CD14-positive monocyte (primary cell): Measurements from ENCODE around the gene PSENEN. TPM values are rescaled to one million over a fixed set of nuclear protein-coding genes. Genes with fewer than 3 reads are reported as not detected.

Experiments
- DNase-seq, 3 donors: peaks; one replicate each; pipeline ENCODE4 v3.0.0-alpha.2; 2011 to 2022
- H2AFZ ChIP-seq: 2 replicates; pipeline ENCODE4 v1.6.0; 2012; ENCODE audit warnings: mild to moderate bottlenecking, low read depth, low read length, inconsistent platforms; ENCODE audit not compliant: insufficient read depth, poor library complexity, severe bottlenecking
- H3K27ac ChIP-seq, 2 donors: 1 replicate in 1 of 2; 2 replicates in 1 of 2; pipeline ENCODE4 v1.5.1; 2012 to 2013; ENCODE audit warnings: low read length in 2 of 2, control low read depth in 1 of 2, inconsistent platforms in 1 of 2, low read depth in 1 of 2, mild to moderate bottlenecking in 1 of 2
- H3K27me3 ChIP-seq, 2 donors: one replicate each; pipeline versions ENCODE4 v1.6.0 to v1.6.1; 2011 to 2013; ENCODE audit warnings: low read length in 2 of 2; ENCODE audit not compliant: control insufficient read depth in 2 of 2, insufficient read depth in 2 of 2
- H3K36me3 ChIP-seq, 2 donors: replicated peaks in 1 of 2; 1 replicate in 1 of 2; 2 replicates in 1 of 2; pipeline versions ENCODE4 v1.5.1 to v1.6.1; 2012 to 2013; ENCODE audit warnings: low read length in 2 of 2, control low read depth in 1 of 2, inconsistent platforms in 1 of 2, mild to moderate bottlenecking in 1 of 2; ENCODE audit not compliant: insufficient read depth in 2 of 2, control insufficient read depth in 1 of 2
- H3K4me1 ChIP-seq, 2 donors: 1 replicate in 1 of 2; 2 replicates in 1 of 2; pipeline versions ENCODE4 v1.5.1 to v1.6.1; 2012 to 2013; ENCODE audit warnings: low read length in 2 of 2, control low read depth in 1 of 2, inconsistent platforms in 1 of 2, mild to moderate bottlenecking in 1 of 2, moderate library complexity in 1 of 2; ENCODE audit not compliant: insufficient read depth in 2 of 2, control insufficient read depth in 1 of 2
- H3K4me2 ChIP-seq: replicated peaks from 2 replicates; pipeline ENCODE3; 2012; ENCODE audit warnings: low read length, moderate library complexity, mild to moderate bottlenecking; ENCODE audit not compliant: poor library complexity, severe bottlenecking; ENCODE audit errors: extremely low read depth
- H3K4me3 ChIP-seq, 3 experiments: fragments of 200-600 bp in 1 of 3; sonication (generic) in 1 of 3; replicated peaks in 1 of 3; 1 replicate in 2 of 3; 2 replicates in 1 of 3; pipeline ENCODE4 v1.5.1; 2011 to 2013; ENCODE audit warnings: low read length in 3 of 3, mild to moderate bottlenecking in 3 of 3, control low read depth in 2 of 3, low read depth in 2 of 3, inconsistent platforms in 1 of 3, moderate library complexity in 1 of 3
- H3K79me2 ChIP-seq: 2 replicates; pipeline ENCODE4 v1.6.0; 2012; ENCODE audit warnings: mild to moderate bottlenecking, control low read depth, inconsistent platforms, low read length, moderate library complexity; ENCODE audit not compliant: insufficient read depth
- H3K9ac ChIP-seq: 2 replicates; pipeline ENCODE4 v1.6.0; 2017; ENCODE audit warnings: low read length, mild to moderate bottlenecking; ENCODE audit not compliant: insufficient read depth, poor library complexity, severe bottlenecking
- H3K9me3 ChIP-seq, 2 donors: replicated peaks in 1 of 2; 1 replicate in 1 of 2; 2 replicates in 1 of 2; pipeline versions ENCODE4 v1.5.1 to v1.6.1; 2012 to 2013; ENCODE audit warnings: low read length in 2 of 2, control low read depth in 1 of 2; ENCODE audit not compliant: control insufficient read depth in 1 of 2, insufficient read depth in 1 of 2
- H4K20me1 ChIP-seq: 2 replicates; pipeline ENCODE4 v1.6.0; 2012; ENCODE audit warnings: mild to moderate bottlenecking, low read length, control low read depth, moderate library complexity; ENCODE audit not compliant: insufficient read depth
- H3K27ac Mint-ChIP-seq, 7 donors: one replicate each; pipeline ENCODE4 v1.8.0; 2020; ENCODE audit warnings: mild to moderate bottlenecking in 7 of 7, mixed read lengths in 7 of 7, moderate library complexity in 6 of 7, inconsistent platforms in 2 of 7
- H3K27me3 Mint-ChIP-seq, 3 donors: one replicate each; pipeline ENCODE4 v1.8.0; 2021 to 2022; ENCODE audit warnings: low read depth in 3 of 3, mild to moderate bottlenecking in 3 of 3, mixed read lengths in 3 of 3, moderate library complexity in 3 of 3, inconsistent platforms in 1 of 3
- H3K36me3 Mint-ChIP-seq, 2 donors: one replicate each; pipeline ENCODE4 v1.8.0; 2020; ENCODE audit warnings: mixed read lengths in 2 of 2, inconsistent platforms in 1 of 2, mild to moderate bottlenecking in 1 of 2
- H3K4me1 Mint-ChIP-seq: one replicate; pipeline ENCODE4 v1.8.0; 2020; ENCODE audit warnings: mild to moderate bottlenecking, mixed read lengths
- H3K4me3 Mint-ChIP-seq, 2 donors: one replicate each; pipeline ENCODE4 v1.8.0; 2020; ENCODE audit warnings: mild to moderate bottlenecking in 2 of 2, mixed read lengths in 2 of 2, moderate library complexity in 1 of 2
- H3K9me3 Mint-ChIP-seq, 7 donors: one replicate each; pipeline ENCODE4 v1.8.0; 2020 to 2022; ENCODE audit warnings: mixed read lengths in 7 of 7, mild to moderate bottlenecking in 6 of 7, moderate library complexity in 6 of 7, inconsistent platforms in 2 of 7
- CTCF ChIP-seq: fragments of 200-600 bp; IDR thresholded peaks from one replicate; pipeline ENCODE4 v1.8.0; 2022; ENCODE audit warnings: antibody characterized with exemption, mild to moderate bottlenecking
- WGBS: methylation state at CpG from one replicate; pipeline ENCODE4 v1.1.5; 2013; ENCODE audit warnings: missing lambda C conversion rate; ENCODE audit not compliant: insufficient coverage; 5-methylcytosine and 5-hydroxymethylcytosine counted together
- intact Hi-C, 2 donors: fragments of 100-400 bp; cut with micrococcal nuclease; formaldehyde crosslinking; loops; one replicate each; pipeline versions ENCODE4 v1.15.0 to v1.15.1; 2023
- polyA plus RNA-seq, 3 donors: library from polyadenylated mRNA; depleted of rRNA in 1 of 3; unstranded in 2 of 3; stranded (reverse) in 1 of 3; fragments of 300-500 nt in 2 of 3; fragments of >200 nt in 1 of 3; fragmentation: Illumina TruSeq in 2 of 3; gene quantifications; 1 replicate in 2 of 3; 2 replicates in 1 of 3; pipeline ENCODE4 v1.2.3, GENCODE V29; 2012 to 2021

The PSENEN gene
- polyA plus RNA-seq, 3 donors = 29.7 to 149 (median 129) TPM

DNA sequence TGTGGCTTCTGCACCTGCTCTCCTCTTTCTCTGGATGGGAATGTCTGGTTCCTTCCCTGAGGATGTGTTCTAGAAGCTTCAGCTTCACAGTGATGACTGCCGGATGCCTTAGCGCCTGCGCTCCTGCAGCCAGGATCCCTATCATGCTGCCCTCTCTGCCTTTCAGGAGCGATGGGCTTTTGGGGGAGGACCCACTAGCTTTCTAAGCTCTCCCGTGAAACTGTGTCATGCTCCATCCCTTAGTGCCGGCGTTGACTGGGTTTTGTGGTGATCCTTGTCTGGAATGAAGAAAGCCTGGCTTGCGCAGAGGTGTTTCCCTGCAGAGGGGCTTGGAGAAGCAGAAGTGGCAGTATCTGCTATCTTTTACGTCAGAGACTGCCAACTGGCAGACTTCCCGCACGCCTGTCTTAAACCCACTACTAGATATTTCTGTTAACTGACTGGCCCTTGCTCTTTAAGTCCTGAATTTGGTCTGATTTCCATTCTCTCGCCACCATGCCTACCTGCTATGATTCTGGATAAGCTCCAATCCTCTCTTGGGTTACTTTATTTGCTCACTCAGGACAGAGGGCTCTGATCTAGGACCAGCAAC lies 31.5 kb upstream of the PSENEN start:
- Mint-ChIP-seq H3K27me3 (peaks cover 4 to 6% (median 6%) of the 10 kb centered on the region in 3 donors), H3K36me3 (no peaks in the 10 kb centered on the region), H3K9me3 (no peaks in the 10 kb centered on the region), H3K27ac (no peak overlapping the region), H3K4me1 (peaks cover 21% of the 10 kb centered on the region), H3K4me3 (no peak overlapping the region)
- 82% methylated on average over 8 of the region's 12 CpGs for WGBS
- H3K4me2 ChIP-seq = no peak overlapping the region
- peaks cover 7% of the 10 kb centered on the region for H4K20me1 ChIP-seq
- no peaks in the 10 kb centered on the region for H3K9me3 ChIP-seq
- H3K9ac ChIP-seq = no peak overlapping the region
- no peak overlapping the region for H3K4me3 ChIP-seq
- no peaks in the 10 kb centered on the region for H3K36me3 ChIP-seq
- no peak for TF ChIP-seq CTCF
- intact Hi-C loops = no loop called here
- H3K27ac ChIP-seq = no peak overlapping the region
- H3K4me1 ChIP-seq = peaks cover 18 to 27% of the 10 kb centered on the region in 2 donors
- H3K79me2 ChIP-seq = peaks cover 10% of the 10 kb centered on the region
- no peak overlapping the region for H2AFZ ChIP-seq
- DNase-seq = no peak
- no peaks in the 10 kb centered on the region for H3K27me3 ChIP-seq

DNA sequence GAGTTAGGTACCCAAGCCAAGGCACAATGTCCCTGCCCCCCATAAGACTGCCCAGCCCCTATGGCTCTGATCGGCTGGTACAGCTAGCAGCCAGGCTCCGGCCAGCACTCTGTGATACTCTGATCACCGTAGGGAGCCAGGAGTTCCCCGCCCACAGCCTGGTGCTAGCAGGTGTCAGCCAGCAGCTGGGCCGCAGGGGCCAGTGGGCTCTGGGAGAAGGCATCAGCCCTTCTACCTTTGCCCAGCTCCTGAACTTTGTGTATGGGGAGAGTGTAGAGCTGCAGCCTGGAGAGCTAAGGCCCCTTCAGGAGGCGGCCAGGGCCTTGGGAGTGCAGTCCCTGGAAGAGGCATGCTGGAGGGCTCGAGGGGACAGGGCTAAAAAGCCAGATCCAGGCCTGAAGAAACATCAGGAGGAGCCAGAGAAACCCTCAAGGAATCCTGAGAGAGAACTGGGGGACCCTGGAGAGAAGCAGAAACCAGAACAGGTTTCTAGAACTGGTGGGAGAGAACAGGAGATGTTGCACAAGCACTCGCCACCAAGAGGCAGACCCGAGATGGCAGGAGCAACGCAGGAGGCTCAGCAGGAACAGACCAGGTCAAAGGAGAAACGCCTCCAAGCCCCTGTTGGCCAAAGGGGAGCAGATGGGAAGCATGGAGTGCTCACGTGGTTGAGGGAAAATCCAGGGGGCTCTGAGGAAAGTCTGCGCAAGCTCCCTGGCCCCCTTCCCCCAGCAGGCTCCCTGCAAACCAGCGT lies 30.7 kb upstream of the PSENEN start:
- peaks cover 23 to 35% of the 10 kb centered on the region in 2 donors for H3K4me1 ChIP-seq
- no peak overlapping the region for H3K9ac ChIP-seq
- H3K79me2 ChIP-seq = peaks cover 18% of the 10 kb centered on the region
- no peaks in the 10 kb centered on the region for H3K9me3 ChIP-seq
- WGBS = 65% methylated on average over 11 of the region's 14 CpGs
- DNase-seq = no peak
- no peak overlapping the region for H3K27ac ChIP-seq
- H3K27me3 Mint-ChIP-seq = peaks cover 5 to 6% (median 6%) of the 10 kb centered on the region in 3 donors
- peaks cover 14% of the 10 kb centered on the region for H4K20me1 ChIP-seq
- H3K27me3 ChIP-seq = no peaks in the 10 kb centered on the region
- H3K4me1 Mint-ChIP-seq = peaks cover 28% of the 10 kb centered on the region
- intact Hi-C loops = loop anchor here in 1 of 2 donors (5.0 kb wide), 2 partner anchors 87 to 167 kb away; partner anchors contain the start of genes RBM42 and TMEM147
- H3K36me3 Mint-ChIP-seq = peaks cover 0 to 2% of the 10 kb centered on the region in 2 donors
- no peak for TF ChIP-seq CTCF
- peaks cover 0 to 5% of the 10 kb centered on the region in 2 donors for H3K36me3 ChIP-seq
- no peak overlapping the region for H3K4me3 ChIP-seq
- no peak overlapping the region for H2AFZ ChIP-seq
- no peaks in the 10 kb centered on the region for H3K9me3 Mint-ChIP-seq
- H3K4me3 Mint-ChIP-seq = no peak overlapping the region
- peak overlapping the region in 2 of 7 donors; percentile 26 to 70 for H3K27ac Mint-ChIP-seq
- no peak overlapping the region for H3K4me2 ChIP-seq
